ENCODE data around the gene NT5C. TPM values are rescaled to one million over a fixed set of nuclear protein-coding genes. Genes with fewer than 3 reads are reported as not detected.
"Not testable (repeated sequence)": the region's sequence is repeated elsewhere in the genome, so short reads cannot be mapped to it uniquely, and the experiment has no call there.

The NT5C gene
- total RNA-seq, 2 donors from 2014 or later, result 56.0 to 64.9 TPM

- peaks cover 47% of the 10 kb centered on the region for H3K36me3 Mint-ChIP-seq (ENCODE audit: low read depth)
- H3K4me3 Mint-ChIP-seq, result peak overlapping the region; percentile 85
- H3K4me1 Mint-ChIP-seq, result peaks cover 6% of the 10 kb centered on the region
- H3K9me3 Mint-ChIP-seq, result no peaks in the 10 kb centered on the region
- ATAC-seq (replicated peaks), result no peak
- H3K27ac Mint-ChIP-seq, result no peak overlapping the region
- H3K27me3 Mint-ChIP-seq, result no peaks in the 10 kb centered on the region
Observed at GRCh38 chr17:75133001-75133400, 1.5 kb upstream of the NT5C start.

- H3K27ac Mint-ChIP-seq, result peak overlapping the region; percentile 88
- H3K27me3 Mint-ChIP-seq; H3K9me3 Mint-ChIP-seq; H3K4me1 Mint-ChIP-seq; ATAC-seq (replicated peaks): not testable (repeated sequence)
- peaks cover 43% of the 10 kb centered on the region for H3K36me3 Mint-ChIP-seq (ENCODE audit: low read depth)
- H3K4me3 Mint-ChIP-seq, result peak overlapping the region; percentile 85
Observed at GRCh38 chr17:75132018-75133000, 767 bp upstream of the NT5C start.

GRCh38 chr17:75130632-75131277, 787 bp downstream of the NT5C start:
- Mint-ChIP-seq H3K36me3 (ENCODE audit: low read depth) (peaks cover 29% of the 10 kb centered on the region), H3K27ac (peak overlapping the region; percentile 86), H3K27me3 (no peaks in the 10 kb centered on the region), H3K9me3 (no peaks in the 10 kb centered on the region), H3K4me1 (peaks cover 12% of the 10 kb centered on the region), H3K4me3 (peak overlapping the region; percentile 85)
- ATAC-seq (replicated peaks), result peak; percentile 39

GRCh38 chr17:75130059-75130631, 1.4 kb downstream of the NT5C start:
- ATAC-seq (replicated peaks), result no peak
- Mint-ChIP-seq H3K4me1 (peaks cover 15% of the 10 kb centered on the region), H3K27me3 (no peaks in the 10 kb centered on the region), H3K9me3 (no peaks in the 10 kb centered on the region), H3K27ac (peak overlapping the region; percentile 86), H3K36me3 (ENCODE audit: low read depth) (peaks cover 23% of the 10 kb centered on the region), H3K4me3 (peak overlapping the region; percentile 85)

- Mint-ChIP-seq H3K4me3 (peak overlapping the region; percentile 53), H3K9me3 (no peaks in the 10 kb centered on the region), H3K27me3 (no peaks in the 10 kb centered on the region), H3K36me3 (ENCODE audit: low read depth) (peaks cover 23% of the 10 kb centered on the region), H3K27ac (peak overlapping the region; percentile 38), H3K4me1 (peaks cover 20% of the 10 kb centered on the region)
- ATAC-seq (replicated peaks), result no peak
Observed at GRCh38 chr17:75129576-75129975, 2.0 kb downstream of the NT5C start.

GRCh38 chr17:75128694-75129505, 2.6 kb downstream of the NT5C start:
- Mint-ChIP-seq H3K27ac (no peak overlapping the region), H3K27me3 (no peaks in the 10 kb centered on the region), H3K9me3 (no peaks in the 10 kb centered on the region), H3K4me3 (peak overlapping the region; percentile 53), H3K4me1 (peaks cover 27% of the 10 kb centered on the region), H3K36me3 (ENCODE audit: low read depth) (peaks cover 27% of the 10 kb centered on the region)
- ATAC-seq (replicated peaks), result no peak

GRCh38 chr17:75127936-75128335, 3.6 kb downstream of the NT5C start:
- Mint-ChIP-seq H3K4me1 (peaks cover 28% of the 10 kb centered on the region), H3K36me3 (ENCODE audit: low read depth) (peaks cover 27% of the 10 kb centered on the region)
- not testable (repeated sequence) for H3K27me3 Mint-ChIP-seq; H3K4me3 Mint-ChIP-seq; H3K9me3 Mint-ChIP-seq; ATAC-seq (replicated peaks); H3K27ac Mint-ChIP-seq

- Mint-ChIP-seq H3K27ac (no peak overlapping the region), H3K27me3 (no peaks in the 10 kb centered on the region), H3K9me3 (no peaks in the 10 kb centered on the region), H3K4me3 (no peak overlapping the region), H3K4me1 (peaks cover 28% of the 10 kb centered on the region), H3K36me3 (ENCODE audit: low read depth) (peaks cover 27% of the 10 kb centered on the region)
- ATAC-seq (replicated peaks), result no peak
Observed at GRCh38 chr17:75126954-75127353, 4.6 kb downstream of the NT5C start.

GRCh38 chr17:75125984-75126383, 5.6 kb downstream of the NT5C start:
- peak overlapping the region; percentile 49 for H3K4me3 Mint-ChIP-seq
- peaks cover 34% of the 10 kb centered on the region for H3K36me3 Mint-ChIP-seq (ENCODE audit: low read depth)
- H3K4me1 Mint-ChIP-seq, result peaks cover 28% of the 10 kb centered on the region
- ATAC-seq (replicated peaks), result no peak
- H3K27me3 Mint-ChIP-seq, result no peaks in the 10 kb centered on the region
- no peaks in the 10 kb centered on the region for H3K9me3 Mint-ChIP-seq
- peak overlapping the region; percentile 41 for H3K27ac Mint-ChIP-seq

- no peaks in the 10 kb centered on the region for H3K27me3 Mint-ChIP-seq
- H3K27ac Mint-ChIP-seq, result peak overlapping the region; percentile 95
- peaks cover 22% of the 10 kb centered on the region for H3K4me1 Mint-ChIP-seq
- peaks cover 31% of the 10 kb centered on the region for H3K36me3 Mint-ChIP-seq (ENCODE audit: low read depth)
- no peaks in the 10 kb centered on the region for H3K9me3 Mint-ChIP-seq
- H3K4me3 Mint-ChIP-seq, result peak overlapping the region; percentile 86
- ATAC-seq (replicated peaks), result no peak
Observed at GRCh38 chr17:75124819-75125162, 6.8 kb downstream of the NT5C start.

- ATAC-seq (replicated peaks), result peak; percentile 99
- peak overlapping the region; percentile 95 for H3K27ac Mint-ChIP-seq
- peaks cover 22% of the 10 kb centered on the region for H3K4me1 Mint-ChIP-seq
- peaks cover 26% of the 10 kb centered on the region for H3K36me3 Mint-ChIP-seq (ENCODE audit: low read depth)
- peak overlapping the region; percentile 86 for H3K4me3 Mint-ChIP-seq
- no peaks in the 10 kb centered on the region for H3K9me3 Mint-ChIP-seq
- H3K27me3 Mint-ChIP-seq, result no peaks in the 10 kb centered on the region
Observed at GRCh38 chr17:75124041-75124818, 7.3 kb downstream of the NT5C start.

GRCh38 chr17:75118307-75118706, 13.2 kb downstream of the NT5C start:
- H3K4me3 Mint-ChIP-seq, result no peak overlapping the region
- H3K27ac Mint-ChIP-seq, result peak overlapping the region; percentile 54
- H3K9me3 Mint-ChIP-seq, result no peaks in the 10 kb centered on the region
- no peaks in the 10 kb centered on the region for H3K27me3 Mint-ChIP-seq
- H3K4me1 Mint-ChIP-seq, result peaks cover 14% of the 10 kb centered on the region
- no peak for ATAC-seq (replicated peaks)
- peaks cover 34% of the 10 kb centered on the region for H3K36me3 Mint-ChIP-seq (ENCODE audit: low read depth)

GRCh38 chr17:75116737-75117136, 14.8 kb downstream of the NT5C start:
- H3K36me3 Mint-ChIP-seq (ENCODE audit: low read depth), result peaks cover 39% of the 10 kb centered on the region

More at GRCh38 chr17:75116737-75117136, 14.8 kb downstream of the NT5C start:
- Mint-ChIP-seq H3K9me3 (no peaks in the 10 kb centered on the region), H3K27ac (no peak overlapping the region), H3K27me3 (no peaks in the 10 kb centered on the region), H3K4me1 (peaks cover 20% of the 10 kb centered on the region), H3K4me3 (no peak overlapping the region)
- no peak for ATAC-seq (replicated peaks)

All from activated T-helper 17 cell treated with anti-CD3 and anti-CD28 coated beads, Interleukin-2, amount 50 U/mL, for 72 hours (primary cell).